HUES48 (cell line): ENCODE measurements around the gene ZNF30.
"Not testable (repeated sequence)": the region's sequence is repeated elsewhere in the genome, so short reads cannot be mapped to it uniquely, and the experiment has no call there.

Experiments
- H3K27ac ChIP-seq: one replicate; pipeline ENCODE4 v1.7.0; 2013; ENCODE audit warnings: low read depth, low read length, inconsistent platforms
- H3K27me3 ChIP-seq: 2 replicates; pipeline ENCODE4 v1.6.1; 2013; ENCODE audit warnings: mild to moderate bottlenecking, low read length; ENCODE audit not compliant: control insufficient read depth, insufficient read depth
- H3K36me3 ChIP-seq: 2 replicates; pipeline ENCODE4 v1.6.1; 2013; ENCODE audit warnings: low read length; ENCODE audit not compliant: control insufficient read depth, insufficient read depth
- H3K4me1 ChIP-seq: 2 replicates; pipeline ENCODE4 v1.6.1; 2013; ENCODE audit warnings: mild to moderate bottlenecking, low read length; ENCODE audit not compliant: control insufficient read depth, insufficient read depth
- H3K4me3 ChIP-seq: 2 replicates; pipeline ENCODE4 v1.5.1; 2013; ENCODE audit warnings: mild to moderate bottlenecking, low read depth, low read length
- H3K9ac ChIP-seq: 2 replicates; pipeline ENCODE4 v1.6.1; 2013; ENCODE audit warnings: mild to moderate bottlenecking, low read depth, low read length, moderate library complexity
- H3K9me3 ChIP-seq: 2 replicates; pipeline ENCODE4 v1.6.1; 2013; ENCODE audit warnings: low read length; ENCODE audit not compliant: control insufficient read depth, insufficient read depth

ZNF30 gene

DNA sequence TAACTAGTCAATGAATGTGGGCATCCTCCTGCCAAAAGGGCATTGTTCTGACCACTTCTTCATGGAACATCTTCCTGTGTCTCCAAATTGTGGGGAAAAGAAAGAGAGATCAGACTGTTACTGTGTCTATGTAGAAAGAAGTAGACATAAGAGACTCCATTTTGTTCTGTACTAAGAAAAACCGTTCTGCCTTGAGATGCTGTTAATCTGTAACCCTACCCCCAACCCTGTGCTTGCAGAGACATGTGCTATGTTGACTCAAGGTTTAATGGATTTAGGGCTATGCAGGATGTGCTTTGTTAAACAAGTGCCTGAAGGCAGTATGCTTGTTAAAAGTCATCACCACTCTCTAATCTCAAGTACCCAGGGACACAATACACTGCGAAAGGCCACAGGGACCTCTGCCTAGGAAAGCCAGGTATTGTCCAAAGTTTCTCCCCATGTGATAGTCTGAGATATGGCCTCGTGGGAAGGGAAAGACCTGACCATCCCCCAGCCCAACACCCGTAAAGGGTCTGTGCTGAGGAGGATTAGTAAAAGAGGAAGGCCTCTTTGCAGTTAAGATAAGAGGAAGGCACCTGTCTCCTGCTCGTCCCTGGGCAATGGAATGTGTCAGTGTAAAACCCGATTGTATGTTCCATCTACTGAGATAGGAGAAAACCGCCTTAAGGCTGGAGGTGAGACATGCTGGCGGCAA, 6.5 kb upstream of the ZNF30 start:
- not testable (repeated sequence) for H3K4me3 ChIP-seq, H3K27ac ChIP-seq, H3K36me3 ChIP-seq, H3K4me1 ChIP-seq, H3K27me3 ChIP-seq, H3K9ac ChIP-seq
- peaks cover 42% of the 10 kb centered on the region for H3K9me3 ChIP-seq

DNA sequence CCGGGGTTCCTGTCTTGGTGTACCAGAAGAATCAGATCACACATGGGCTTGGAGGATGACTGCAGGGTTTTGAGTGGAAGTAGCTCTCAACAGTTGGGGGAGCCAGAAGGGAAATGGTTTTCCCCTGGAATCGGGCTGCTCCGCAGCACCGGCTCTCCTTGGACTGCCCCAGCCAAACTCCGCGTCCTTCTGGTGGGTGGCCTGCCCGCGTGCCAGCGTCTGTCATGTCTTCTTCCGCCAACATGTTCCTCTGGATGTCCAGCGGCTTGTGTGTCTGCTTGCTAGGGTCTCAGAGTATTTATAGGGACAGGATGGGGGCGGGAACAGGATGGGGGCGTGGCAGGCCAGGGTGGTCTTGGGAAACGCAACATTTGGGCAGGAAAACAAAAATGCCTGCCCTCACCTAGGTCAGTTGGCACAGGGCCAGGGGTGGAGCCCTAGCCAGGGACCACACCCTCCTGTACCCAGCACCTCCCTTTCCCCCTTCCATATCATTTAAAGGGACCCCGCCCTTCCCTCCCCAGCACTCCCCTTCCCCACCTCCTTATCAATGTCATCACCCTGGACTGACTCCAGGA, 1.3 kb upstream of the ZNF30 start:
- Histone ChIP-seq H3K9ac (no peak overlapping the region), H3K4me1 (peaks cover 3% of the 10 kb centered on the region; the same call in 1 of the 2 replicates), H3K9me3 (0 out of 2 replicates have a peak, but pooled peaks cover 3% of the 10 kb centered on the region), H3K27ac (no peak overlapping the region), H3K36me3 (peaks cover 3% of the 10 kb centered on the region; the same call in 1 of the 2 replicates), H3K4me3 (no peak overlapping the region), H3K27me3 (no peaks in the 10 kb centered on the region)

DNA sequence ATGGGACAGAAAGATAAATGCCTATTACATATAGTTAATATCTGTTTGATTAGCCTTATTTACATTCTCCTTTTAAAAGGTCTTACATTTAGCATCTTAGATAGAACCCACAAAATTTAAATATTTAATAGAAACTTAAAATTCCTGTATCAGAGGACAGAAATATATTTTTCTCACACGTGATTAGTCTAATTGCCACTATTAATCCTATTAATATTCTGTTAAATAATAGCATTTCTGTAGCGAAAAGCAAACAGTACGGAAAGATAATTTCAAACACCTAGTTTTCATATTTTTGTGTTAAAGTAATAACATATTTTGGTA, 380 bp upstream of the ZNF30 start:
- no peak overlapping the region for H3K9ac ChIP-seq
- no peaks in the 10 kb centered on the region for H3K27me3 ChIP-seq
- peaks cover 6% of the 10 kb centered on the region; the same call in 1 of the 2 replicates for H3K36me3 ChIP-seq
- peak overlapping the region; percentile 78; the same call in 1 of the 2 replicates for H3K4me3 ChIP-seq
- H3K9me3 ChIP-seq: 0 out of 2 replicates have a peak, but pooled peaks cover under 1% of the 10 kb centered on the region
- H3K4me1 ChIP-seq: peaks cover 3% of the 10 kb centered on the region; the same call in 1 of the 2 replicates
- no peak overlapping the region for H3K27ac ChIP-seq

DNA sequence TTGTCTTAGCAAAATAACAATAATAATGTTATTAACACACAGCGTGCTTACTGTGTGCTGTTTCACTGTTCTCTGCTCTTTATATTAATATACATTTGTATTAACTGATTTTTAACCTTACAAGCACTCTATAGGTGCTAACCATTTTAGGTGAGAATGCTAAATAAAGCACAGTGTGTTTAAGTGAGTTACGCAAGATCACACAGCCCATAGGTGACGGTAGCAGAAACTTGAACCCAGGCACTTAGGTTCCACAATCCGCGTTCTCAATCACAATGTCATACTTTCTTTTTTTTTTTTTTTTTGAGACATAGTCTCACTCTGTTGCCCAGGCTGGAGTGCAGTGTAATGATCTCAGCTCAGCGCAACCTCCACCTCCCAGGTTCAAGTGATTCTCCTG, 5.8 kb downstream of the ZNF30 start:
- peaks cover 46% of the 10 kb centered on the region for H3K36me3 ChIP-seq
- no peak overlapping the region for H3K4me3 ChIP-seq
- no peak overlapping the region for H3K27ac ChIP-seq
- no peaks in the 10 kb centered on the region for H3K9me3 ChIP-seq
- no peaks in the 10 kb centered on the region for H3K4me1 ChIP-seq
- H3K9ac ChIP-seq: no peak overlapping the region
- no peaks in the 10 kb centered on the region for H3K27me3 ChIP-seq

DNA sequence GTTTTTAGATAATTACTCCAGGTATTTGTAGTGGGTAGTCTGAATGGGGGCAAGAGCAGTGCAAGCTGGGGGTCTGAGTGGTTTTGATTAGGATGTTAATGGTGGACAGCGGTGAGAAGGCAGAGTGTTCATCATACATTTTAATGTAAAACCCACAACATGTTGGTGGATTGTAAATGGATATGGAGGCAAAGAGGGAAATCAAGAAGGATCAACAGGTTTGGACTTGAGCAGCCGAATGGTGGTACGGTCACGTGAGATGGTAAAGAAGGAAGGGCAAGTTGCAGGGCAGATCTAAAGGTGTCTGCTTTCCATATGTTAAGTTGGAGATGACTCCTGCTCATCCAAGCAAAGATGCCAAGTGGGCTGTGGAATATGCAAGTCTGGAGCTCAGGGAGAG, 9.5 kb downstream of the ZNF30 start:
- Histone ChIP-seq H3K36me3 (peaks cover 46% of the 10 kb centered on the region), H3K4me1 (no peaks in the 10 kb centered on the region), H3K27me3 (no peaks in the 10 kb centered on the region), H3K9ac (no peak overlapping the region), H3K27ac (no peak overlapping the region), H3K9me3 (peaks cover 2% of the 10 kb centered on the region; the same call in 1 of the 2 replicates), H3K4me3 (no peak overlapping the region)

DNA sequence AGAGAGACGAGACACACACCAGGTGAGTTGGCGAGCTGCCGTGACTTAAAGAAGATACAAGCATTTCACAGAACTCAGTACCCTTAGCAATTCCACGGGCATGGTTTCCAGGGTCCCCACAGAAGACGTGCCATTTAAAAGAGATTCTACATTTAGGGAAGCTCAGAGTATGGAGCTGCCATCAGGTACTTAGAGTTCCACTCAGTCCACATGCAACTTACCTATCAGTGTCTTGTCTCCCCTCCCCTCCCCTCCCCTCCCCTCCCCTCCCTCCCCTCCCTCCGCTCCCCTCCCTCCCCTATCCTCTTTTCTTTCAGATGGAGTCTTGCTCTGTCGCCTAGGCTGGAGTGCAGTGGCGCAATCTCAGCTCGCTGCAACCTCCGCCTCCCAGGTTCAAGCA, 12.2 kb downstream of the ZNF30 start:
- Histone ChIP-seq H3K4me1 (no peaks in the 10 kb centered on the region), H3K27me3 (no peaks in the 10 kb centered on the region), H3K27ac (no peak overlapping the region), H3K4me3 (no peak overlapping the region), H3K36me3 (peaks cover 38% of the 10 kb centered on the region), H3K9me3 (peaks cover 25% of the 10 kb centered on the region), H3K9ac (no peak overlapping the region)

DNA sequence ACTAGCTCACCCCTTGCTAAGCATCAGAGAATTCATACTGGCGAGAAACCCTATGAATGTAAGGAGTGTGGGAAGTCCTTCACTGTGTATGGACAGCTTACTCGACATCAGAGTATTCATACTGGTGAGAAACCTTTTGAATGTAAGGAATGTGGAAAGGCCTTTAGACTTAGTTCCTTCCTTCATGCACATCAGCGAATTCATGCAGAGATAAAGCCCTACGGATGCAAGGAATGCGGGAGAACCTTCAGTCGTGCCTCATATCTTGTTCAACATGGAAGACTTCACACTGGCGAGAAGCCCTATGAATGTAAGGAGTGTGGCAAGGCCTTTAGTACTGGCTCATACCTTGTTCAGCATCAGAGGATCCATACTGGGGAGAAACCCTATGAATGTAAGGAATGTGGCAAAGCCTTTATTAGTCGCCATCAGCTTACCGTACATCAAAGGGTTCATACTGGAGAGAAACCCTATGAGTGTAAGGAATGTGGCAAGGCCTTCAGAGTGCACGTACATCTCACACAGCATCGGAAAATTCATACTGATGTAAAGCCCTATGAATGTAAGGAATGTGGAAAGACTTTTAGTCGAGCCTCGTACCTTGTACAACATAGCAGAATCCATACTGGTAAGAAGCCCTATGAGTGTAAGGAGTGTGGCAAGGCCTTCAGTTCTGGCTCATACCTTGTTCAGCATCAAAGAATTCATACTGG, 17.3 kb downstream of the ZNF30 start:
- Histone ChIP-seq H3K4me1 (no peaks in the 10 kb centered on the region), H3K27me3 (no peaks in the 10 kb centered on the region), H3K36me3 (peaks cover 23% of the 10 kb centered on the region), H3K4me3 (no peak overlapping the region), H3K9ac (no peak overlapping the region), H3K27ac (no peak overlapping the region), H3K9me3 (peaks cover 36% of the 10 kb centered on the region)

DNA sequence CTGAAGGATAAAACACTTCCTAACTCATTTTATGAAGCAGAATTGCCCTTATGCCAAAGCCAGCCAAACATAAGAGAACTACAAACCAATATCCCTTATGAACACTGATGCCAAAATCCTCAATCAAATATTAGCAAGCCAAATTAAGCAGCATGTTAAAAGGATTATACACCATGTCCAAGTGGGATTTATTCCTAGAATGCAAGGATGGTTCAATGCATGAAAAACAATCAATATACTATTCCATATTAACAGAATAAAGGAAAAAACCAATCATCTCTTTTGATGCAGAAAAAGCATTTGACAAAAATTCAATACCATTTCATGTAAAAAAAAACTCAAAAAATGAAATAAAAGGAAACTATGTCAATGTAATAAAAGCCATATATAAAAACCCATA, 26.4 kb downstream of the ZNF30 start:
- peaks cover 42% of the 10 kb centered on the region for H3K9me3 ChIP-seq
- H3K4me3 ChIP-seq: no peak overlapping the region
- H3K4me1 ChIP-seq: no peaks in the 10 kb centered on the region
- H3K27ac ChIP-seq: no peak overlapping the region
- no peaks in the 10 kb centered on the region for H3K27me3 ChIP-seq
- H3K9ac ChIP-seq: no peak overlapping the region
- peaks cover 12% of the 10 kb centered on the region for H3K36me3 ChIP-seq

DNA sequence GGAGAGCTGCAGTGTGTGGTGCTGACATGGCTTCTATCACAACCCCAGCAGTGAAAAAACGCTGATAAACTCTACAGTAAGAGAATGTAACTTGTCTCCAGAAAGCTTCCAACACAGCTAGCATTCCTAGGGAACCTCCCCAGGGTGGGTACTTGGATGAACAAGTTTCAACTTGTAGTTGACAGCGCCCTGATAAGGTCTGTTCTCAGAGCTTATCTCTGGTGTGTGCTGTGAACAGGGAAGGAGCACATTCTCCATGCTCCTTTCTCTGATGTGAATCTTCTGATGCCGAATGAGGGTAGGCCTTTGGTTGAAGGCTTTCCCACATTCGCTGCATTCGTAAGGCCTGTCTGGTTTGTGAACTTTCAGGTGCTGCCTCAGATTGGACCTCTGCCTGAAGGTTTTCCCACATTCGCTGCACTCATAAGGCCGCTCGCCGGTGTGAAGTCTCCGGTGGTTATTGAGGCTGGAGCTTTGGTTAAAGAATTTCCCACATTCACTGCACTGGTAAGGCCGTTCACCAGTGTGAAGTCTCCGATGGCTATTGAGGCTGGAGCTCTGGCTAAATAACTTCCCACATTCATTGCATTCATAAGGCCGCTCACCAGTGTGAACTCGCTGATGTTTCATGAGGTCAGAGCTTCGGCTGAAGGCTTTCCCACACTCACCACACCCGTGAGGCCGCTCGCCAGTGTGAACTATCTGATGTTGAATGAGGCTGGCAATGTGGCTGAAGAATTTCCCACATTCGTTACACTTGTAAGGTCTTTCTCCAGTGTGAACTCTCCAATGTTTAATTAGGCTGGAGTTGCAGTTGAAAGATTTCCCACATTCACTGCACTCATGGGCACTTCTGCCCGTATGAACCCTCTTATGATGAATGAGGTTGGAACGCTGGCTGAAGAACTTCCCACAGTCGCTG, 31.4 kb downstream of the ZNF30 start:
- H3K9me3 ChIP-seq: peaks cover 59% of the 10 kb centered on the region

DNA sequence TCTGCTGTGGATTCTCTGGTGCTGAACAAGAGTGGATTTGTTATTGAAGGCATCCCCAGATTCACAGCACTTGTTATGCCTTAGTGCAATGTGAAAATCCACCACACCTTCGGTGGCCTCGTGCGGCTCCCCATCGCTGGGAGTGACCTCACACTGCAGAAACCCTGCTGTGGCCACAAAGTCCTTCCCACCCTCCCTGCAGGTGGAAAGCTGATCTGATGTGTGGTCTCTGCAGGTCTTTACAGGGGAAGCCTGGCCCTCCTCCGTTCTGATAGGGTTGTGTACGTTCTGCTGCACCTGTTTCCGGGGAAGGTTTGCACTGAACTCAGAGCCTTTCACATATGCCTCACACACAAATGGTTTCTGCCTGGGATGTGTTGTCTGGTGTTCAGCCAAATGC, 32.3 kb downstream of the ZNF30 start:
- Histone ChIP-seq H3K4me3 (no peak overlapping the region), H3K36me3 (peaks cover 32% of the 10 kb centered on the region), H3K9me3 (peaks cover 51% of the 10 kb centered on the region), H3K27ac (no peak overlapping the region), H3K4me1 (peaks cover 9% of the 10 kb centered on the region; the same call in 1 of the 2 replicates), H3K9ac (no peak overlapping the region), H3K27me3 (peaks cover 9% of the 10 kb centered on the region)

More for the DNA sequence above, 31.4 kb downstream of the ZNF30 start:
- H3K4me3 ChIP-seq: 0 out of 2 replicates have a peak overlapping the region, but pooled peaks have one; percentile 2
- no peak overlapping the region for H3K9ac ChIP-seq
- H3K4me1 ChIP-seq: peaks cover 8% of the 10 kb centered on the region; the same call in 1 of the 2 replicates
- peaks cover 32% of the 10 kb centered on the region for H3K36me3 ChIP-seq
- H3K27me3 ChIP-seq: peaks cover 6% of the 10 kb centered on the region
- H3K27ac ChIP-seq: no peak overlapping the region
